Measurements from ENCODE around the gene PDHX.

Gene PDHX

DNA sequence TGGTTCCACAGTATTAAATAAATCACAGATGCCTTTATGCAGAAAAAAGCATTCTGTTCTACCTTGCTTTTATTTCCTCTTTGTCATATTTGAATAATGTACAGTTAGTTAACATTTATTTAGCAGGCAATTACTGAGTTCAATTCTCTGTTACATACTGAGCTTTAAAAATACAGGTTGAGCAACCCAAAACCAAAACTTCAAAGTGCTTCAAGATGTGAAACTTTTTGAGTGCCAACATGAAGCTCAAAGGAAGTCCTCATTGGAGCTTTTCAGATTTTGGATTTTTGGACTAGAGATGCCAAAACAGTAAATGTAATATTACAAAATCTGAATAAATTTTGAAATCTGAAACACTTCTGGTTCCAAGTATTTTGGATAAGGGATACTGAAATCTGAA is 54.1 kb downstream of the PDHX start:
- TF ChIP-seq, protein P1, sequence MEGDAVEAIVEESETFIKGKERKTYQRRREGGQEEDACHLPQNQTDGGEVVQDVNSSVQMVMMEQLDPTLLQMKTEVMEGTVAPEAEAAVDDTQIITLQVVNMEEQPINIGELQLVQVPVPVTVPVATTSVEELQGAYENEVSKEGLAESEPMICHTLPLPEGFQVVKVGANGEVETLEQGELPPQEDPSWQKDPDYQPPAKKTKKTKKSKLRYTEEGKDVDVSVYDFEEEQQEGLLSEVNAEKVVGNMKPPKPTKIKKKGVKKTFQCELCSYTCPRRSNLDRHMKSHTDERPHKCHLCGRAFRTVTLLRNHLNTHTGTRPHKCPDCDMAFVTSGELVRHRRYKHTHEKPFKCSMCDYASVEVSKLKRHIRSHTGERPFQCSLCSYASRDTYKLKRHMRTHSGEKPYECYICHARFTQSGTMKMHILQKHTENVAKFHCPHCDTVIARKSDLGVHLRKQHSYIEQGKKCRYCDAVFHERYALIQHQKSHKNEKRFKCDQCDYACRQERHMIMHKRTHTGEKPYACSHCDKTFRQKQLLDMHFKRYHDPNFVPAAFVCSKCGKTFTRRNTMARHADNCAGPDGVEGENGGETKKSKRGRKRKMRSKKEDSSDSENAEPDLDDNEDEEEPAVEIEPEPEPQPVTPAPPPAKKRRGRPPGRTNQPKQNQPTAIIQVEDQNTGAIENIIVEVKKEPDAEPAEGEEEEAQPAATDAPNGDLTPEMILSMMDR (conservative IDR thresholded peaks at IDR 0.05; ENCODE audit: low read depth) = no peak
- POLR2A ChIA-PET (ENCODE audit: low non-redundant PET) = no interaction called here

DNA sequence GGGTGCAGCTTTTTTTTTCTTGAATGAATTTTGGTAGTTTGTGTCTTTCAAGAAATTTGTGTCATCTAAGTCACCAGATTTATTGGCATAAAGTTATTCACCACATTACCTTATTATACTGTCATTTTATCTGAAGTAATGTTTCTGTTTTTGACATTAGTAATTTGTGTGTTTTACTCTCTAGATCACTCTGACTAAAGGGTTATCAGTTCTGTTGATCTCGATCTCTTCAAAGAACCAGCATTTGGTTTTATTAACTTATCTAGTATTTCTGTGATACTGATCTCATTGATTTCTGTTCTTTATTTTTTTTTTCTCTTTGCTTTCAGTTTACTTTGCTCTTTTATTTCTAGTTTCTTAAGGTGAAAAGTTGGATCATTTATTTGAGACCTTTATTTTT is 55.5 kb downstream of the PDHX start:
- POLR2A ChIA-PET (ENCODE audit: low non-redundant PET) = no interaction called here
- TF ChIP-seq, protein P1 (conservative IDR thresholded peaks at IDR 0.05; ENCODE audit: low read depth) = no peak
- no peak overlapping the region for H3K27ac ChIP-seq
- DNase-seq (ENCODE audit: low spot score) = no peak
- CTCF ChIA-PET = no interaction called here

More for the DNA sequence above, 54.1 kb downstream of the PDHX start:
- CTCF ChIA-PET = interaction anchor here (1.0 kb wide), 1 partner anchor 22 kb away, joined by 3 read pairs; no protein-coding TSS in a partner anchor
- no peak overlapping the region for H3K27ac ChIP-seq
- no peak for DNase-seq (ENCODE audit: low spot score)

- H3K27ac ChIP-seq = no peak overlapping the region
- TF ChIP-seq, protein P1 (conservative IDR thresholded peaks at IDR 0.05; ENCODE audit: low read depth) = no peak
- no peak for DNase-seq (ENCODE audit: low spot score)
- ChIA-PET CTCF (no interaction called here), POLR2A (ENCODE audit: low non-redundant PET) (no interaction called here)
Observed at GRCh38 chr11:34972366-34972765, 55.9 kb downstream of the PDHX start.

- ChIA-PET CTCF (no interaction called here), POLR2A (ENCODE audit: low non-redundant PET) (no interaction called here)
- DNase-seq (ENCODE audit: low spot score) = no peak
- TF ChIP-seq, protein P1 (conservative IDR thresholded peaks at IDR 0.05; ENCODE audit: low read depth) = no peak
- H3K27ac ChIP-seq = no peak overlapping the region
Observed at GRCh38 chr11:34972892-34973291, 56.5 kb downstream of the PDHX start.

- POLR2A ChIA-PET (ENCODE audit: low non-redundant PET) = no interaction called here
- CTCF ChIA-PET = no interaction called here
- H3K27ac ChIP-seq = no peak overlapping the region
- DNase-seq (ENCODE audit: low spot score) = no peak
- TF ChIP-seq, protein P1 (conservative IDR thresholded peaks at IDR 0.05; ENCODE audit: low read depth) = no peak
Observed at GRCh38 chr11:34975482-34975881, 59.1 kb downstream of the PDHX start.

- DNase-seq (ENCODE audit: low spot score) = no peak
- POLR2A ChIA-PET (ENCODE audit: low non-redundant PET) = no interaction called here
- CTCF ChIA-PET = no interaction called here
- no peak overlapping the region for H3K27ac ChIP-seq
- TF ChIP-seq, protein P1 (conservative IDR thresholded peaks at IDR 0.05; ENCODE audit: low read depth) = no peak
Observed at GRCh38 chr11:34976496-34977088, 60.2 kb downstream of the PDHX start.

Data from RWPE1 (cell line).